ENCODE data around the gene ALDH3A2.

The ALDH3A2 gene

GRCh38 chr17:19619705-19620325, 28.7 kb upstream of the ALDH3A2 start:
- peak; percentile 8 to 33 (median 26) for DNase-seq
- no peak overlapping the region for H3K4me3 ChIP-seq (ENCODE audit: control insufficient read depth in 1 of 7, extremely low read depth in 1 of 7, insufficient read depth in 4 of 7, low read depth in 2 of 7, low read length in 6 of 7)
- no peak overlapping the region for H3K27ac ChIP-seq (ENCODE audit: insufficient read depth in 1 of 2, low read depth in 1 of 2, low read length in 2 of 2, poor library complexity in 1 of 2, severe bottlenecking in 2 of 2)
- H3K27me3 ChIP-seq (replicated peaks in 2 of 5; ENCODE audit: control insufficient read depth in 4 of 5, insufficient read depth in 5 of 5, low read length in 4 of 5) = no peaks in the 10 kb centered on the region
- no peaks in the 10 kb centered on the region for H3K4me1 ChIP-seq (ENCODE audit: control extremely low read depth in 1 of 4, control insufficient read depth in 4 of 4, insufficient read depth in 4 of 4, low read length in 3 of 4)
- H3K36me3 ChIP-seq (ENCODE audit: control insufficient read depth in 4 of 4, insufficient read depth in 4 of 4, low read length in 3 of 4) = no peaks in the 10 kb centered on the region
- peaks cover 4 to 40% (median 20%) of the 10 kb centered on the region in 5 experiments for H3K9me3 ChIP-seq (ENCODE audit: control extremely low read depth in 1 of 5, control insufficient read depth in 4 of 5, insufficient read depth in 2 of 5, low read depth in 1 of 5, low read length in 4 of 5)
- ChIA-PET POLR2A (no interaction called here), CTCF (interaction anchor here (1.2 kb wide), 1 partner anchor 28 kb away, joined by 3 read pairs; no protein-coding TSS in a partner anchor)
- WGBS (ENCODE audit: insufficient coverage) = 100% methylated on average over 1 of the region's 2 CpGs

- H3K4me3 ChIP-seq (ENCODE audit: control insufficient read depth in 1 of 7, extremely low read depth in 1 of 7, insufficient read depth in 4 of 7, low read depth in 2 of 7, low read length in 6 of 7) = no peak overlapping the region
- CTCF ChIA-PET = no interaction called here
- POLR2A ChIA-PET = no interaction called here
- DNase-seq = no peak
- no peak overlapping the region for H3K27ac ChIP-seq (ENCODE audit: insufficient read depth in 1 of 2, low read depth in 1 of 2, low read length in 2 of 2, poor library complexity in 1 of 2, severe bottlenecking in 2 of 2)
- H3K9me3 ChIP-seq (ENCODE audit: control extremely low read depth in 1 of 5, control insufficient read depth in 4 of 5, insufficient read depth in 2 of 5, low read depth in 1 of 5, low read length in 4 of 5) = peaks cover 4 to 40% (median 20%) of the 10 kb centered on the region in 5 experiments
- no peaks in the 10 kb centered on the region for H3K27me3 ChIP-seq (replicated peaks in 2 of 5; ENCODE audit: control insufficient read depth in 4 of 5, insufficient read depth in 5 of 5, low read length in 4 of 5)
- 100% methylated on average over 1 of the region's 1 CpG for WGBS (ENCODE audit: insufficient coverage)
- no peaks in the 10 kb centered on the region for H3K36me3 ChIP-seq (ENCODE audit: control insufficient read depth in 4 of 4, insufficient read depth in 4 of 4, low read length in 3 of 4)
- no peaks in the 10 kb centered on the region for H3K4me1 ChIP-seq (ENCODE audit: control extremely low read depth in 1 of 4, control insufficient read depth in 4 of 4, insufficient read depth in 4 of 4, low read length in 3 of 4)
Observed at GRCh38 chr17:19621697-19622096, 26.9 kb upstream of the ALDH3A2 start.

GRCh38 chr17:19626079-19626478, 22.5 kb upstream of the ALDH3A2 start:
- H3K36me3 ChIP-seq (ENCODE audit: control insufficient read depth in 4 of 4, insufficient read depth in 4 of 4, low read length in 3 of 4) = no peaks in the 10 kb centered on the region
- H3K27me3 ChIP-seq (replicated peaks in 2 of 5; ENCODE audit: control insufficient read depth in 4 of 5, insufficient read depth in 5 of 5, low read length in 4 of 5) = peaks cover 0 to 3% (median 0%) of the 10 kb centered on the region in 5 experiments
- POLR2A ChIA-PET = no interaction called here
- no peak for DNase-seq
- WGBS (ENCODE audit: insufficient coverage) = 100% methylated on average over 3 of the region's 4 CpGs
- H3K4me3 ChIP-seq (ENCODE audit: control insufficient read depth in 1 of 7, extremely low read depth in 1 of 7, insufficient read depth in 4 of 7, low read depth in 2 of 7, low read length in 6 of 7) = no peak overlapping the region
- no peaks in the 10 kb centered on the region for H3K4me1 ChIP-seq (ENCODE audit: control extremely low read depth in 1 of 4, control insufficient read depth in 4 of 4, insufficient read depth in 4 of 4, low read length in 3 of 4)
- no peak overlapping the region for H3K27ac ChIP-seq (ENCODE audit: insufficient read depth in 1 of 2, low read depth in 1 of 2, low read length in 2 of 2, poor library complexity in 1 of 2, severe bottlenecking in 2 of 2)
- CTCF ChIA-PET = no interaction called here
- peaks cover 0 to 10% (median 3%) of the 10 kb centered on the region in 5 experiments for H3K9me3 ChIP-seq (ENCODE audit: control extremely low read depth in 1 of 5, control insufficient read depth in 4 of 5, insufficient read depth in 2 of 5, low read depth in 1 of 5, low read length in 4 of 5)

GRCh38 chr17:19629449-19629848, 19.1 kb upstream of the ALDH3A2 start:
- Histone ChIP-seq H3K36me3 (ENCODE audit: control insufficient read depth in 4 of 4, insufficient read depth in 4 of 4, low read length in 3 of 4) (no peaks in the 10 kb centered on the region), H3K27me3 (replicated peaks in 2 of 5; ENCODE audit: control insufficient read depth in 4 of 5, insufficient read depth in 5 of 5, low read length in 4 of 5) (peaks cover 0 to 3% (median 0%) of the 10 kb centered on the region in 5 experiments), H3K4me1 (ENCODE audit: control extremely low read depth in 1 of 4, control insufficient read depth in 4 of 4, insufficient read depth in 4 of 4, low read length in 3 of 4) (no peaks in the 10 kb centered on the region), H3K4me3 (ENCODE audit: control insufficient read depth in 1 of 7, extremely low read depth in 1 of 7, insufficient read depth in 4 of 7, low read depth in 2 of 7, low read length in 6 of 7) (no peak overlapping the region), H3K27ac (ENCODE audit: insufficient read depth in 1 of 2, low read depth in 1 of 2, low read length in 2 of 2, poor library complexity in 1 of 2, severe bottlenecking in 2 of 2) (no peak overlapping the region), H3K9me3 (ENCODE audit: control extremely low read depth in 1 of 5, control insufficient read depth in 4 of 5, insufficient read depth in 2 of 5, low read depth in 1 of 5, low read length in 4 of 5) (no peaks in the 10 kb centered on the region)
- POLR2A ChIA-PET = no interaction called here
- DNase-seq = no peak
- 80% methylated on average over 1 of the region's 3 CpGs for WGBS (ENCODE audit: insufficient coverage)
- CTCF ChIA-PET = no interaction called here

- no peak overlapping the region for H3K4me3 ChIP-seq (ENCODE audit: control insufficient read depth in 1 of 7, extremely low read depth in 1 of 7, insufficient read depth in 4 of 7, low read depth in 2 of 7, low read length in 6 of 7)
- no peaks in the 10 kb centered on the region for H3K9me3 ChIP-seq (ENCODE audit: control extremely low read depth in 1 of 5, control insufficient read depth in 4 of 5, insufficient read depth in 2 of 5, low read depth in 1 of 5, low read length in 4 of 5)
- peaks cover 0 to 3% (median 0%) of the 10 kb centered on the region in 5 experiments for H3K27me3 ChIP-seq (replicated peaks in 2 of 5; ENCODE audit: control insufficient read depth in 4 of 5, insufficient read depth in 5 of 5, low read length in 4 of 5)
- no peaks in the 10 kb centered on the region for H3K36me3 ChIP-seq (ENCODE audit: control insufficient read depth in 4 of 4, insufficient read depth in 4 of 4, low read length in 3 of 4)
- no peaks in the 10 kb centered on the region for H3K4me1 ChIP-seq (ENCODE audit: control extremely low read depth in 1 of 4, control insufficient read depth in 4 of 4, insufficient read depth in 4 of 4, low read length in 3 of 4)
- ChIA-PET POLR2A (no interaction called here), CTCF (no interaction called here)
- H3K27ac ChIP-seq (ENCODE audit: insufficient read depth in 1 of 2, low read depth in 1 of 2, low read length in 2 of 2, poor library complexity in 1 of 2, severe bottlenecking in 2 of 2) = no peak overlapping the region
- WGBS (ENCODE audit: insufficient coverage) = 98% methylated on average over 4 of the region's 4 CpGs
- no peak for DNase-seq
Observed at GRCh38 chr17:19630035-19630434, 18.5 kb upstream of the ALDH3A2 start.

GRCh38 chr17:19630661-19631060, 17.9 kb upstream of the ALDH3A2 start:
- DNase-seq = no peak
- Histone ChIP-seq H3K27me3 (replicated peaks in 2 of 5; ENCODE audit: control insufficient read depth in 4 of 5, insufficient read depth in 5 of 5, low read length in 4 of 5) (peaks cover 0 to 3% (median 0%) of the 10 kb centered on the region in 5 experiments), H3K27ac (ENCODE audit: insufficient read depth in 1 of 2, low read depth in 1 of 2, low read length in 2 of 2, poor library complexity in 1 of 2, severe bottlenecking in 2 of 2) (no peak overlapping the region), H3K36me3 (ENCODE audit: control insufficient read depth in 4 of 4, insufficient read depth in 4 of 4, low read length in 3 of 4) (no peaks in the 10 kb centered on the region), H3K9me3 (ENCODE audit: control extremely low read depth in 1 of 5, control insufficient read depth in 4 of 5, insufficient read depth in 2 of 5, low read depth in 1 of 5, low read length in 4 of 5) (no peaks in the 10 kb centered on the region), H3K4me3 (ENCODE audit: control insufficient read depth in 1 of 7, extremely low read depth in 1 of 7, insufficient read depth in 4 of 7, low read depth in 2 of 7, low read length in 6 of 7) (no peak overlapping the region), H3K4me1 (ENCODE audit: control extremely low read depth in 1 of 4, control insufficient read depth in 4 of 4, insufficient read depth in 4 of 4, low read length in 3 of 4) (no peaks in the 10 kb centered on the region)
- CTCF ChIA-PET = no interaction called here
- WGBS (ENCODE audit: insufficient coverage) = no CpG with 5 or more reads among the region's 1 CpG
- POLR2A ChIA-PET = no interaction called here

- no peak overlapping the region for H3K27ac ChIP-seq (ENCODE audit: insufficient read depth in 1 of 2, low read depth in 1 of 2, low read length in 2 of 2, poor library complexity in 1 of 2, severe bottlenecking in 2 of 2)
- ChIA-PET CTCF (interaction anchor here (1.0 kb wide), 1 partner anchor 22 kb away, joined by 3 read pairs; no protein-coding TSS in a partner anchor), POLR2A (no interaction called here)
- DNase-seq = no peak
- H3K36me3 ChIP-seq (ENCODE audit: control insufficient read depth in 4 of 4, insufficient read depth in 4 of 4, low read length in 3 of 4) = no peaks in the 10 kb centered on the region
- no peak overlapping the region for H3K4me3 ChIP-seq (ENCODE audit: control insufficient read depth in 1 of 7, extremely low read depth in 1 of 7, insufficient read depth in 4 of 7, low read depth in 2 of 7, low read length in 6 of 7)
- H3K4me1 ChIP-seq (ENCODE audit: control extremely low read depth in 1 of 4, control insufficient read depth in 4 of 4, insufficient read depth in 4 of 4, low read length in 3 of 4) = no peaks in the 10 kb centered on the region
- 100% methylated on average over 1 of the region's 2 CpGs for WGBS (ENCODE audit: insufficient coverage)
- peaks cover 0 to 3% (median 0%) of the 10 kb centered on the region in 5 experiments for H3K27me3 ChIP-seq (replicated peaks in 2 of 5; ENCODE audit: control insufficient read depth in 4 of 5, insufficient read depth in 5 of 5, low read length in 4 of 5)
- H3K9me3 ChIP-seq (ENCODE audit: control extremely low read depth in 1 of 5, control insufficient read depth in 4 of 5, insufficient read depth in 2 of 5, low read depth in 1 of 5, low read length in 4 of 5) = no peaks in the 10 kb centered on the region
Observed at GRCh38 chr17:19631905-19632304, 16.6 kb upstream of the ALDH3A2 start.
